Lung (tissue), 12 donors: ENCODE results near the gene CHD6. TPM values are rescaled to one million over a fixed set of nuclear protein-coding genes. Genes with fewer than 3 reads are reported as not detected.

Source experiments
- ATAC-seq: fragments of 200-7000 bp; cut with Tn5 transposase; one replicate; pipeline ENCODE4 v1.9.1; 2020; ENCODE audit warnings: moderate number of reproducible peaks; ENCODE audit not compliant: insufficient read depth, low FRiP score
- DNase-seq, 3 donors: peaks; one replicate each; pipeline ENCODE4 v3.0.0-alpha.2; 2013 to 2017
- H3K27ac ChIP-seq, 2 donors: one replicate each; pipeline ENCODE4 v1.5.1; 2013; ENCODE audit warnings: mild to moderate bottlenecking in 2 of 2, moderate library complexity in 2 of 2, control low read depth in 1 of 2, inconsistent platforms in 1 of 2, low read depth in 1 of 2, low read length in 1 of 2
- H3K27me3 ChIP-seq, 3 donors: one replicate each; pipeline ENCODE4 v1.5.1; 2013; ENCODE audit warnings: low read length in 2 of 3; ENCODE audit not compliant: control insufficient read depth in 3 of 3, insufficient read depth in 3 of 3
- H3K36me3 ChIP-seq, 4 donors: one replicate each; pipeline ENCODE4 v1.5.1; 2013; ENCODE audit warnings: low read length in 4 of 4, mild to moderate bottlenecking in 1 of 4, moderate library complexity in 1 of 4; ENCODE audit not compliant: control insufficient read depth in 4 of 4, insufficient read depth in 4 of 4
- H3K4me1 ChIP-seq, 5 donors: one replicate each; pipeline ENCODE4 v1.5.1; 2013; ENCODE audit warnings: low read length in 5 of 5, mild to moderate bottlenecking in 2 of 5, moderate library complexity in 1 of 5; ENCODE audit not compliant: control insufficient read depth in 5 of 5, insufficient read depth in 5 of 5
- H3K4me3 ChIP-seq: one replicate; pipeline ENCODE4 v1.5.1; 2013; ENCODE audit warnings: mild to moderate bottlenecking, control low read depth, moderate library complexity
- H3K9ac ChIP-seq, 2 donors: one replicate each; pipeline ENCODE4 v1.5.1; 2013; ENCODE audit warnings: low read length in 2 of 2, control low read depth in 1 of 2; ENCODE audit not compliant: insufficient read depth in 1 of 2
- H3K9me3 ChIP-seq, 4 donors: one replicate each; pipeline ENCODE4 v1.5.1; 2013; ENCODE audit warnings: low read length in 3 of 4, mild to moderate bottlenecking in 1 of 4, moderate library complexity in 1 of 4; ENCODE audit not compliant: control insufficient read depth in 4 of 4, insufficient read depth in 3 of 4
- WGBS, 2 donors: extraction: QIAGEN DNeasy Blood & Tissue Kit; methylation state at CpG; one replicate each; pipeline ENCODE4 v1.1.7; 2013; 5-methylcytosine and 5-hydroxymethylcytosine counted together
- polyA plus RNA-seq, 2 donors: library from polyadenylated mRNA; stranded (reverse); fragments of 200-250 nt; gene quantifications; one replicate each; pipeline ENCODE4 v1.2.1, GENCODE V29; 2013
- total RNA-seq, 2 donors: library from RNA; depleted of rRNA in 1 of 2; stranded (reverse); fragments of >200 nt in 1 of 2; gene quantifications; one replicate each; pipeline ENCODE4 v1.2.1, GENCODE V29; 2014 to 2021
- TF ChIP-seq, protein P1 (sequence below): IDR thresholded peaks from 2 replicates; pipeline ENCODE4 v1.5.1; 2012; ENCODE audit warnings: mild to moderate bottlenecking; ENCODE audit errors: control extremely low read depth, extremely low read depth
- donor health status: control.
- donor health status: control.
- donor health status: Bipolar disorder and iron deficiency.
- donor health status: healthy.
- donor health status: DM: yes; HTN: yes; CAD: no.

CHD6 gene
- total and polyA plus RNA-seq, 4 donors = 5.0 to 95.3 (median 21.0) TPM

DNA sequence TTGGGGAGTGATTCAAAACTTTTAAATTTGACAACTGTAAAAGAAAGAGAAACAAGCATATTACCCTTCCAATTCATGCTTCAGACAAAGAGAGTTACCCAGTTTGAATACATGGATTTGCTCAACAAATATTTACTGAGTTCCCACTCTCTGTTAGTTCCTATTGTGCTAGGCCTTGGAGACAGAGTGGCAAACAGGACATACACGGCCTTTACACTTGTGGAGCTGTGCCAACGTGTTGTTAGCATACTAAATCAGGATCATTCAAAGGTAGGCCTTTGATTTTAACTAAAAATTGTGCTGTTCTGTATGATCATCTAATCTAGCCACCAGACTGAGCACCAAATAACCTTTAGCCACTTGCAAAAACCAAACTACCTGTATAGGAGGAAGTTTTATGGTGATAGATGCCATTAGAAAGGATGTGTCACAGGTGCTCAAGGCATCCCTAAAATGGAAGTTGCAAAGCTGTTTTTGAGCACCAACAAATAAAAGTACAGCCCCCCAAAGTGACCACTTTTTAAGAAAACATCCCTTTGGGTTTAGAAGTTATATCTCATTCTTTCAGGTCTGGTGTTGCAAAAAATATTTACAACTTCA, 84.5 kb downstream of the CHD6 start:
- Histone ChIP-seq H3K36me3 (peaks cover 0 to 21% (median 8%) of the 10 kb centered on the region in 4 donors), H3K27ac (no peak overlapping the region), H3K9me3 (peaks cover 0 to 4% (median 2%) of the 10 kb centered on the region in 4 donors), H3K4me3 (no peak overlapping the region), H3K27me3 (no peaks in the 10 kb centered on the region), H3K4me1 (peaks cover 0 to 4% (median 0%) of the 10 kb centered on the region in 5 donors), H3K9ac (no peak overlapping the region)
- WGBS, 2 donors = 57 to 63% methylated on average over 2 of the region's 2 CpGs
- TF ChIP-seq, protein P1, sequence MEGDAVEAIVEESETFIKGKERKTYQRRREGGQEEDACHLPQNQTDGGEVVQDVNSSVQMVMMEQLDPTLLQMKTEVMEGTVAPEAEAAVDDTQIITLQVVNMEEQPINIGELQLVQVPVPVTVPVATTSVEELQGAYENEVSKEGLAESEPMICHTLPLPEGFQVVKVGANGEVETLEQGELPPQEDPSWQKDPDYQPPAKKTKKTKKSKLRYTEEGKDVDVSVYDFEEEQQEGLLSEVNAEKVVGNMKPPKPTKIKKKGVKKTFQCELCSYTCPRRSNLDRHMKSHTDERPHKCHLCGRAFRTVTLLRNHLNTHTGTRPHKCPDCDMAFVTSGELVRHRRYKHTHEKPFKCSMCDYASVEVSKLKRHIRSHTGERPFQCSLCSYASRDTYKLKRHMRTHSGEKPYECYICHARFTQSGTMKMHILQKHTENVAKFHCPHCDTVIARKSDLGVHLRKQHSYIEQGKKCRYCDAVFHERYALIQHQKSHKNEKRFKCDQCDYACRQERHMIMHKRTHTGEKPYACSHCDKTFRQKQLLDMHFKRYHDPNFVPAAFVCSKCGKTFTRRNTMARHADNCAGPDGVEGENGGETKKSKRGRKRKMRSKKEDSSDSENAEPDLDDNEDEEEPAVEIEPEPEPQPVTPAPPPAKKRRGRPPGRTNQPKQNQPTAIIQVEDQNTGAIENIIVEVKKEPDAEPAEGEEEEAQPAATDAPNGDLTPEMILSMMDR = no peak
- ATAC-seq = no peak
- no peak for DNase-seq

DNA sequence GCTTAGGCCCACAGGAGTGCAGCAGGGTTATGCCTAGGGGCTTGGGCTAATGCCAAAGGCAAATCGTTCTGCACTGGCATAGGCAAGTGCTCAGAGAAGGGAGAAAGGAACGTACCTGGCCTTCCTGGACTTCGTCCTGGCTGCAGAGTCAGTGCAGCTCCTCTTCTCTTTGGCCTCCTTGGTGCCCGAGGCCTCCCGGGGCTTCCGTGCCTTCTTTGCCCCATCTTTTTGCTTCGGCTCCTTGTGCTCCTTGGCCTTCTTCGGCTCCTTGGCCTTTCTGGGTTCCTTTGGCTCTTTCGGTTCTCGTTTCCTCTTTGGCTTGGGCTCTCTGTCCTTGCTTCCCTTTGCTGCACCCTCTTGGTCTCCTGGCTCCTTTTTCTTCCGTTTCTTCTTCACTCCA, 85.2 kb downstream of the CHD6 start:
- DNase-seq = no peak
- Histone ChIP-seq H3K4me1 (peaks cover 0 to 4% (median 0%) of the 10 kb centered on the region in 5 donors), H3K36me3 (peaks cover 0 to 20% (median 9%) of the 10 kb centered on the region in 4 donors), H3K9ac (no peak overlapping the region), H3K4me3 (no peak overlapping the region), H3K9me3 (peaks cover 0 to 3% (median 2%) of the 10 kb centered on the region in 4 donors), H3K27ac (no peak overlapping the region), H3K27me3 (no peaks in the 10 kb centered on the region)
- TF ChIP-seq, protein P1 = no peak
- ATAC-seq = no peak
- 89 to 94% methylated on average over 11 of the region's 11 CpGs for WGBS, 2 donors

DNA sequence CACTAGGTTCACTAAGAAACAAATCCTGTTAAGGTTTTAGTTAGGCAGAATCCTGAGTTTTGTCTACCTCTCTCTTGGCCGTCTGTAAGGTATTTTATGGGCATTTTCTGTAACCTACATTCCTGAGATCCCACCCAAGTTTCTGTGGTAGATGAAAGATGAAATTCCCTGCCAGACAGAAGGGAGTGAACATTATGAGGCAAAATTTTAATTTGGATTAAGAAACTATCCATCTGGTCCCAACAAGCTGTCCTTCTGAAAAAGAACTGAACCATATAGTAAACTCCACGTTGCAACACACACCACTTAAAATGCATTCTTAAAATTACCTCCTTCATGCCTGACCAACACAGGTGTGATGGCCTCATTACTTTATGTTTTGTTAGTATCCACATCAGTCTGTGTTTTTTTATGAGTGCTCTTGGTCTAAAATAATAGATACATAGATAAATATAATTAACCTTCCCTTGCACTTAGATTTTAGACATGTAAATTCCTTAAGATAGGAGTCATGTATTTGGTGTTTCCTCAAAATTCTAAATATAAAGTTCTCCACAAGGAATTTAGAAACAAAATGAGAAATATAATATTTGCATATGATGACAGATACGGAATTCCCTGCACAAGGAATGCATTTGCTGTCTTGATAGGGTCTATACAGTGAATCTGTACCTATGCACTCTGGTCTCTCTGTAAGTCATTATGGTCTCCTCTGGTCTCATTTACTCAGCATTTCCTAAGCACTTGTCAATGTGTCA, 86.5 kb downstream of the CHD6 start:
- Histone ChIP-seq H3K4me3 (no peak overlapping the region), H3K27me3 (no peaks in the 10 kb centered on the region), H3K9me3 (no peaks in the 10 kb centered on the region), H3K36me3 (peaks cover 0 to 13% (median 9%) of the 10 kb centered on the region in 4 donors), H3K27ac (no peak overlapping the region), H3K4me1 (peaks cover 0 to 6% (median 0%) of the 10 kb centered on the region in 5 donors), H3K9ac (no peak overlapping the region)
- DNase-seq (no peak), ATAC-seq (no peak)
- TF ChIP-seq, protein P1 = no peak
- 77 to 88% methylated on average over 3 of the region's 3 CpGs for WGBS, 2 donors
